ENCODE results near the gene NVL. TPM values are rescaled to one million over a fixed set of nuclear protein-coding genes. Genes with fewer than 3 reads are reported as not detected.

Gene NVL
- polyA plus RNA-seq, 1 donor from 2014 or later, result 77.3 TPM

- H3K4me2 ChIP-seq (ENCODE audit: low read length), result no peak overlapping the region
- H3K79me2 ChIP-seq (replicated peaks; ENCODE audit: insufficient read depth, low read length), result no peaks in the 10 kb centered on the region
- no peaks in the 10 kb centered on the region for H3K9me3 ChIP-seq (ENCODE audit: low read length)
- H3F3A ChIP-seq (ENCODE audit: insufficient read depth, low read length, poor library complexity, severe bottlenecking), result no peaks in the 10 kb centered on the region
- no peaks in the 10 kb centered on the region for H3K27me3 ChIP-seq (ENCODE audit: insufficient read depth, low read depth, low read length)
- no peaks in the 10 kb centered on the region for H4K20me1 ChIP-seq (ENCODE audit: insufficient read depth)
- H3K9me2 ChIP-seq (ENCODE audit: insufficient read depth, low read length), result no peaks in the 10 kb centered on the region
- no peak overlapping the region for H3K9ac ChIP-seq (ENCODE audit: low read length)
- no peak overlapping the region for H2AFZ ChIP-seq (ENCODE audit: low read depth, low read length)
- no peaks in the 10 kb centered on the region for H3K36me3 ChIP-seq (ENCODE audit: insufficient read depth, low read length)
- H3K27ac ChIP-seq (ENCODE audit: low read length), result no peak overlapping the region
- no peak overlapping the region for H3K4me3 ChIP-seq (ENCODE audit: low read length)
- no peak for TF ChIP-seq EZH2 (IDR thresholded peaks at IDR 0.05; ENCODE audit: borderline replicate concordance, insufficient read depth, low read length, poor library complexity, severe bottlenecking)
- TF ChIP-seq SMC3 (conservative IDR thresholded peaks at IDR 0.05; ENCODE audit: poor library complexity), result no peak
- TF ChIP-seq, protein P1, sequence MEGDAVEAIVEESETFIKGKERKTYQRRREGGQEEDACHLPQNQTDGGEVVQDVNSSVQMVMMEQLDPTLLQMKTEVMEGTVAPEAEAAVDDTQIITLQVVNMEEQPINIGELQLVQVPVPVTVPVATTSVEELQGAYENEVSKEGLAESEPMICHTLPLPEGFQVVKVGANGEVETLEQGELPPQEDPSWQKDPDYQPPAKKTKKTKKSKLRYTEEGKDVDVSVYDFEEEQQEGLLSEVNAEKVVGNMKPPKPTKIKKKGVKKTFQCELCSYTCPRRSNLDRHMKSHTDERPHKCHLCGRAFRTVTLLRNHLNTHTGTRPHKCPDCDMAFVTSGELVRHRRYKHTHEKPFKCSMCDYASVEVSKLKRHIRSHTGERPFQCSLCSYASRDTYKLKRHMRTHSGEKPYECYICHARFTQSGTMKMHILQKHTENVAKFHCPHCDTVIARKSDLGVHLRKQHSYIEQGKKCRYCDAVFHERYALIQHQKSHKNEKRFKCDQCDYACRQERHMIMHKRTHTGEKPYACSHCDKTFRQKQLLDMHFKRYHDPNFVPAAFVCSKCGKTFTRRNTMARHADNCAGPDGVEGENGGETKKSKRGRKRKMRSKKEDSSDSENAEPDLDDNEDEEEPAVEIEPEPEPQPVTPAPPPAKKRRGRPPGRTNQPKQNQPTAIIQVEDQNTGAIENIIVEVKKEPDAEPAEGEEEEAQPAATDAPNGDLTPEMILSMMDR (IDR thresholded peaks at IDR 0.05; ENCODE audit: poor library complexity, severe bottlenecking), result no peak
- TF ChIP-seq REST (IDR thresholded peaks at IDR 0.05; ENCODE audit: borderline replicate concordance), result no peak
- TF ChIP-seq RAD21 (conservative IDR thresholded peaks at IDR 0.05), result no peak
- no peak for TF ChIP-seq EP300 (conservative IDR thresholded peaks at IDR 0.05; ENCODE audit: poor library complexity, severe bottlenecking)
- TF ChIP-seq MXI1 (conservative IDR thresholded peaks at IDR 0.05; ENCODE audit: poor library complexity, severe bottlenecking), result no peak
- TF ChIP-seq POLR2AphosphoS5 (IDR thresholded peaks at IDR 0.05), result no peak
- TF ChIP-seq TAF1 (IDR thresholded peaks at IDR 0.05; ENCODE audit: low read depth), result no peak
Observed at GRCh38 chr1:224271106-224271505, 58.9 kb downstream of the NVL start.

DNA sequence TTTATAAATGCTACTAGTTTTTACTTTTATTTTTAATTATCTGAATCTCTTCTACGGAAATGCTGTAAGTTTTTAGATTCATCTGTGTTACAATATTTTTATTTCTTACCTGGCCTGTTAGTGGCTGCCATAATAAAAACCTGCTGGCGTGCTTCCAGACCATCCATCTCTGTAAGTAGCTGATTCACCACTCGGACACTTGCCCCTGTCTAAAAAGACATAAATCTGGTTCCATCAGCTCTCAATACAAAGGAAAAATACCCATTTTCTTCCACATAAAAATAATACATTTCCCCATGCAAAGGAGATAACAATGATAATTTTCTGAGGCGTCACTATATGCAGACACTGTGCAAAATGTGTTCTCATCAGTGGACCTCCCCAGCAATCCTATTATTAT lies 62.0 kb downstream of the NVL start:
- Histone ChIP-seq H3K4me3 (ENCODE audit: low read length) (no peak overlapping the region), H3K4me2 (ENCODE audit: low read length) (no peak overlapping the region), H3K79me2 (replicated peaks; ENCODE audit: insufficient read depth, low read length) (no peaks in the 10 kb centered on the region), H3F3A (ENCODE audit: insufficient read depth, low read length, poor library complexity, severe bottlenecking) (no peaks in the 10 kb centered on the region), H3K27me3 (ENCODE audit: insufficient read depth, low read depth, low read length) (no peaks in the 10 kb centered on the region), H3K36me3 (ENCODE audit: insufficient read depth, low read length) (no peaks in the 10 kb centered on the region), H3K9me2 (ENCODE audit: insufficient read depth, low read length) (no peaks in the 10 kb centered on the region), H4K20me1 (ENCODE audit: insufficient read depth) (no peaks in the 10 kb centered on the region), H3K27ac (ENCODE audit: low read length) (no peak overlapping the region), H3K9me3 (ENCODE audit: low read length) (no peaks in the 10 kb centered on the region), H2AFZ (ENCODE audit: low read depth, low read length) (no peak overlapping the region), H3K9ac (ENCODE audit: low read length) (no peak overlapping the region)
- TF ChIP-seq REST (IDR thresholded peaks at IDR 0.05; ENCODE audit: borderline replicate concordance) (no peak), POLR2AphosphoS5 (IDR thresholded peaks at IDR 0.05) (no peak), SMC3 (conservative IDR thresholded peaks at IDR 0.05; ENCODE audit: poor library complexity) (no peak), RAD21 (conservative IDR thresholded peaks at IDR 0.05) (no peak), EZH2 (IDR thresholded peaks at IDR 0.05; ENCODE audit: borderline replicate concordance, insufficient read depth, low read length, poor library complexity, severe bottlenecking) (no peak), MXI1 (conservative IDR thresholded peaks at IDR 0.05; ENCODE audit: poor library complexity, severe bottlenecking) (no peak)

Data from neural cell (in vitro differentiated cells).